Measurements from ENCODE around the gene SCRT2.
"Not testable (repeated sequence)": the region's sequence is repeated elsewhere in the genome, so short reads cannot be mapped to it uniquely, and the experiment has no call there.

The SCRT2 gene

GRCh38 chr20:675453-676314, at the start of gene SCRT2:
TSS of gene SCRT2 (minus strand) at chr20:675802. CDS start at chr20:675601, 201 bp downstream.
- DNase-seq (ENCODE audit: low read depth) = peak; percentile 66

GRCh38 chr20:724797-725196, 49.2 kb upstream of the SCRT2 start:
- DNase-seq (ENCODE audit: low read depth) = not testable (repeated sequence)

- no peak for DNase-seq (ENCODE audit: low read depth)
Observed at GRCh38 chr20:723756-724155, 48.2 kb upstream of the SCRT2 start.

GRCh38 chr20:722822-723644, 47.4 kb upstream of the SCRT2 start:
- no peak for DNase-seq (ENCODE audit: low read depth)

- no peak for DNase-seq (ENCODE audit: low read depth)
Observed at GRCh38 chr20:721876-722275, 46.3 kb upstream of the SCRT2 start.

GRCh38 chr20:719816-720215, 44.2 kb upstream of the SCRT2 start:
- DNase-seq (ENCODE audit: low read depth) = no peak

GRCh38 chr20:719068-719467, 43.5 kb upstream of the SCRT2 start:
- no peak for DNase-seq (ENCODE audit: low read depth)

- DNase-seq (ENCODE audit: low read depth) = no peak
Observed at GRCh38 chr20:717832-718231, 42.2 kb upstream of the SCRT2 start.

GRCh38 chr20:717271-717670, 41.7 kb upstream of the SCRT2 start:
- DNase-seq (ENCODE audit: low read depth) = no peak

GRCh38 chr20:714453-714852, 38.9 kb upstream of the SCRT2 start:
- DNase-seq (ENCODE audit: low read depth) = no peak

- no peak for DNase-seq (ENCODE audit: low read depth)
Observed at GRCh38 chr20:711576-711975, 36.0 kb upstream of the SCRT2 start.

- DNase-seq (ENCODE audit: low read depth) = no peak
Observed at GRCh38 chr20:710780-711450, 35.3 kb upstream of the SCRT2 start.

GRCh38 chr20:709991-710779, 34.6 kb upstream of the SCRT2 start:
- no peak for DNase-seq (ENCODE audit: low read depth)

GRCh38 chr20:709423-709822, 33.8 kb upstream of the SCRT2 start:
- no peak for DNase-seq (ENCODE audit: low read depth)

GRCh38 chr20:708956-709355, 33.4 kb upstream of the SCRT2 start:
- DNase-seq (ENCODE audit: low read depth) = no peak

GRCh38 chr20:707451-708110, 32.0 kb upstream of the SCRT2 start:
- DNase-seq (ENCODE audit: low read depth) = no peak

GRCh38 chr20:706366-706885, 30.8 kb upstream of the SCRT2 start:
- DNase-seq (ENCODE audit: low read depth) = no peak

- DNase-seq (ENCODE audit: low read depth) = no peak
Observed at GRCh38 chr20:704726-705125, 29.1 kb upstream of the SCRT2 start.

- DNase-seq (ENCODE audit: low read depth) = no peak
Observed at GRCh38 chr20:703426-703825, 27.8 kb upstream of the SCRT2 start.

- no peak for DNase-seq (ENCODE audit: low read depth)
Observed at GRCh38 chr20:703006-703405, 27.4 kb upstream of the SCRT2 start.

Data from activated T-cell treated with anti-CD3 and anti-CD28 coated beads for 48 hours (primary cell).